ENCODE measurements around the gene FOXA2. TPM values are rescaled to one million over a fixed set of nuclear protein-coding genes. Genes with fewer than 3 reads are reported as not detected.

The FOXA2 gene
- total and polyA plus RNA-seq, 2 of the 13 experiments (the other 11 are each of a cell fraction or from before 2014, with no cell fraction given): 8.8 to 12.2 TPM

DNA sequence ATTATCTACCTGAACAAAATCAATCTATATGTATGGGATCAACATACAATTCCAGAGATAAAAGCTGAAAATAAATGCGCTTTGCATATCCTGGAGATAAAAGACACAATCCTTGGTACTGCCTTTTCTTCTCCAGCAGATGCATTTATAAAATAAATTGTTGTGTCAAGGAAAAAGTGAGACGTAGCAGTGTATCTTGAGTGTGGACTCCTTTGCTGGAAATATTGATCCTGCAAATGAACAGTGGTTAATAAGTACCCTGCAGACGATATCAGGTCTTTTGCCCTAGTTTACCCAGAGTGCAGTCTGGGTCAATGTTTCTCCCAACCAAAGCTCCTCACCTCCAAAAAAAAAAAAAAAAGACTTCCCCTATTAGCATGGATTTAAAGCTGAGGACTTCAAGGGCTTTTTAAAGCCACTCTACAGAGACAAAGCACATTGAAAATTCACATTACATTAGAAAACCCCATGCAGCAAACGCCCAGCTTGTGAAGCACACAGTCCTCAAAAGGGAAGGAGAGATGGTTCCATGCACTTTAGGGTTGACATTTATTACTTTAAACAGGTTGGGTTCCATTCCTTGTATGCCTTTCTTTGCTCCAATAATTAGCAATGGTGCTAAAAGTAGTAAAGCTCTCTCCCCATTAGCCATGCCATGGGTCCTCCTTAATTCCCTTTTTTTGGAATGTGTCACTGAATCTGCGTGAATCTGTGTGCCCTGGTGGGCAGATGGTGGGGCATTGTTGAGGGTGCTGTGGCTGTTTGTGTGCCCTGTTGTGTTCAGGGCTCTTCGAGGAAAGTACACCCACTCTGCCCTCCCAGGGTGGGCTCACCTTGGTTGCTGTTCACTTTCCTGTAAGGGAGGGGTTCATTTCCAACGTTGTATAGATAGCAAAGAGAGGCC is 21.1 kb downstream of the FOXA2 start (continued):
- TF ChIP-seq, protein P1, sequence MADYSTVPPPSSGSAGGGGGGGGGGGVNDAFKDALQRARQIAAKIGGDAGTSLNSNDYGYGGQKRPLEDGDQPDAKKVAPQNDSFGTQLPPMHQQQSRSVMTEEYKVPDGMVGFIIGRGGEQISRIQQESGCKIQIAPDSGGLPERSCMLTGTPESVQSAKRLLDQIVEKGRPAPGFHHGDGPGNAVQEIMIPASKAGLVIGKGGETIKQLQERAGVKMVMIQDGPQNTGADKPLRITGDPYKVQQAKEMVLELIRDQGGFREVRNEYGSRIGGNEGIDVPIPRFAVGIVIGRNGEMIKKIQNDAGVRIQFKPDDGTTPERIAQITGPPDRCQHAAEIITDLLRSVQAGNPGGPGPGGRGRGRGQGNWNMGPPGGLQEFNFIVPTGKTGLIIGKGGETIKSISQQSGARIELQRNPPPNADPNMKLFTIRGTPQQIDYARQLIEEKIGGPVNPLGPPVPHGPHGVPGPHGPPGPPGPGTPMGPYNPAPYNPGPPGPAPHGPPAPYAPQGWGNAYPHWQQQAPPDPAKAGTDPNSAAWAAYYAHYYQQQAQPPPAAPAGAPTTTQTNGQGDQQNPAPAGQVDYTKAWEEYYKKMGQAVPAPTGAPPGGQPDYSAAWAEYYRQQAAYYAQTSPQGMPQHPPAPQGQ (CRISPR knock-in tag; IDR thresholded peaks at IDR 0.05; ENCODE audit: borderline replicate concordance): no peak
- TF ChIP-seq, protein P2, sequence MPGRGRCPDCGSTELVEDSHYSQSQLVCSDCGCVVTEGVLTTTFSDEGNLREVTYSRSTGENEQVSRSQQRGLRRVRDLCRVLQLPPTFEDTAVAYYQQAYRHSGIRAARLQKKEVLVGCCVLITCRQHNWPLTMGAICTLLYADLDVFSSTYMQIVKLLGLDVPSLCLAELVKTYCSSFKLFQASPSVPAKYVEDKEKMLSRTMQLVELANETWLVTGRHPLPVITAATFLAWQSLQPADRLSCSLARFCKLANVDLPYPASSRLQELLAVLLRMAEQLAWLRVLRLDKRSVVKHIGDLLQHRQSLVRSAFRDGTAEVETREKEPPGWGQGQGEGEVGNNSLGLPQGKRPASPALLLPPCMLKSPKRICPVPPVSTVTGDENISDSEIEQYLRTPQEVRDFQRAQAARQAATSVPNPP (CRISPR knock-in tag; IDR thresholded peaks at IDR 0.05): no peak
- TF ChIP-seq, protein P3, sequence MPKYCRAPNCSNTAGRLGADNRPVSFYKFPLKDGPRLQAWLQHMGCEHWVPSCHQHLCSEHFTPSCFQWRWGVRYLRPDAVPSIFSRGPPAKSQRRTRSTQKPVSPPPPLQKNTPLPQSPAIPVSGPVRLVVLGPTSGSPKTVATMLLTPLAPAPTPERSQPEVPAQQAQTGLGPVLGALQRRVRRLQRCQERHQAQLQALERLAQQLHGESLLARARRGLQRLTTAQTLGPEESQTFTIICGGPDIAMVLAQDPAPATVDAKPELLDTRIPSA (CRISPR knock-in tag; IDR thresholded peaks at IDR 0.05; ENCODE audit: borderline replicate concordance): no peak
- TF ChIP-seq EHMT2 (IDR thresholded peaks at IDR 0.05; ENCODE audit: borderline replicate concordance, low read depth, low read length) (no peak), RARA (CRISPR knock-in tag; IDR thresholded peaks at IDR 0.05) (peak; percentile 64), SUZ12 (IDR thresholded peaks at IDR 0.05; ENCODE audit: low read depth, low read length) (no peak), ZNF772 (CRISPR knock-in tag; IDR thresholded peaks at IDR 0.05) (no peak), ZNF383 (CRISPR knock-in tag; IDR thresholded peaks at IDR 0.05; ENCODE audit: borderline replicate concordance) (no peak), ZNF430 (CRISPR knock-in tag; IDR thresholded peaks at IDR 0.05) (0 out of 2 replicates have a peak, but pooled peaks have one; percentile 66), RBFOX2 (IDR thresholded peaks at IDR 0.05; ENCODE audit: low read depth, low read length) (no peak), NR3C1 (CRISPR knock-in tag; IDR thresholded peaks at IDR 0.05) (no peak), SIX4 (CRISPR knock-in tag; IDR thresholded peaks at IDR 0.05) (no peak)
- TF ChIP-seq, protein P4, sequence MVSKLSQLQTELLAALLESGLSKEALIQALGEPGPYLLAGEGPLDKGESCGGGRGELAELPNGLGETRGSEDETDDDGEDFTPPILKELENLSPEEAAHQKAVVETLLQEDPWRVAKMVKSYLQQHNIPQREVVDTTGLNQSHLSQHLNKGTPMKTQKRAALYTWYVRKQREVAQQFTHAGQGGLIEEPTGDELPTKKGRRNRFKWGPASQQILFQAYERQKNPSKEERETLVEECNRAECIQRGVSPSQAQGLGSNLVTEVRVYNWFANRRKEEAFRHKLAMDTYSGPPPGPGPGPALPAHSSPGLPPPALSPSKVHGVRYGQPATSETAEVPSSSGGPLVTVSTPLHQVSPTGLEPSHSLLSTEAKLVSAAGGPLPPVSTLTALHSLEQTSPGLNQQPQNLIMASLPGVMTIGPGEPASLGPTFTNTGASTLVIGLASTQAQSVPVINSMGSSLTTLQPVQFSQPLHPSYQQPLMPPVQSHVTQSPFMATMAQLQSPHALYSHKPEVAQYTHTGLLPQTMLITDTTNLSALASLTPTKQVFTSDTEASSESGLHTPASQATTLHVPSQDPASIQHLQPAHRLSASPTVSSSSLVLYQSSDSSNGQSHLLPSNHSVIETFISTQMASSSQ (IDR thresholded peaks at IDR 0.05; ENCODE audit: low read depth): peak; percentile 88
- TF ChIP-seq, protein P4 (CRISPR knock-in tag; IDR thresholded peaks at IDR 0.05; ENCODE audit: borderline replicate concordance): peak; percentile 56; the same call in 1 of the 2 replicates
- TF ChIP-seq, protein P5, sequence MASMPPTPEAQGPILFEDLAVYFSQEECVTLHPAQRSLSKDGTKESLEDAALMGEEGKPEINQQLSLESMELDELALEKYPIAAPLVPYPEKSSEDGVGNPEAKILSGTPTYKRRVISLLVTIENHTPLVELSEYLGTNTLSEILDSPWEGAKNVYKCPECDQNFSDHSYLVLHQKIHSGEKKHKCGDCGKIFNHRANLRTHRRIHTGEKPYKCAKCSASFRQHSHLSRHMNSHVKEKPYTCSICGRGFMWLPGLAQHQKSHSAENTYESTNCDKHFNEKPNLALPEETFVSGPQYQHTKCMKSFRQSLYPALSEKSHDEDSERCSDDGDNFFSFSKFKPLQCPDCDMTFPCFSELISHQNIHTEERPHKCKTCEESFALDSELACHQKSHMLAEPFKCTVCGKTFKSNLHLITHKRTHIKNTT (CRISPR knock-in tag; IDR thresholded peaks at IDR 0.05): no peak
- TF ChIP-seq, protein P6, sequence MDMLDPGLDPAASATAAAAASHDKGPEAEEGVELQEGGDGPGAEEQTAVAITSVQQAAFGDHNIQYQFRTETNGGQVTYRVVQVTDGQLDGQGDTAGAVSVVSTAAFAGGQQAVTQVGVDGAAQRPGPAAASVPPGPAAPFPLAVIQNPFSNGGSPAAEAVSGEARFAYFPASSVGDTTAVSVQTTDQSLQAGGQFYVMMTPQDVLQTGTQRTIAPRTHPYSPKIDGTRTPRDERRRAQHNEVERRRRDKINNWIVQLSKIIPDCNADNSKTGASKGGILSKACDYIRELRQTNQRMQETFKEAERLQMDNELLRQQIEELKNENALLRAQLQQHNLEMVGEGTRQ (IDR thresholded peaks at IDR 0.05; ENCODE audit: low read depth, low read length): no peak
- TF ChIP-seq, protein P6 (CRISPR knock-in tag; IDR thresholded peaks at IDR 0.05; ENCODE audit: borderline replicate concordance): no peak
